ENCODE data around the gene JCHAIN.

GRCh38 chr4:70691661-70692060 lies 25.4 kb upstream of the JCHAIN start:
- TF ChIP-seq CTCF (IDR thresholded peaks at IDR 0.05) (no peak), POLR2A (IDR thresholded peaks at IDR 0.05) (no peak)

All from lower leg skin (tissue), 3 donors.